ENCODE data around the gene XAF1. TPM values are rescaled to one million over a fixed set of nuclear protein-coding genes. Genes with fewer than 3 reads are reported as not detected.
"Not testable (repeated sequence)": the region's sequence is repeated elsewhere in the genome, so short reads cannot be mapped to it uniquely, and the experiment has no call there.

The XAF1 gene
- total and polyA plus RNA-seq, 4 donors: 4.5 to 108 (median 65.8) TPM

GRCh38 chr17:6811510-6811909, 55.7 kb downstream of the XAF1 start:
- 84 to 85% methylated on average over 9 of the region's 9 CpGs for WGBS, 2 donors
- no peaks in the 10 kb centered on the region for H3K27me3 ChIP-seq (ENCODE audit: control insufficient read depth in 1 of 2, insufficient read depth in 2 of 2, low read length in 1 of 2)
- H3K4me3 ChIP-seq (ENCODE audit: low read length in 2 of 2): no peak overlapping the region
- H3K9me3 ChIP-seq (ENCODE audit: control insufficient read depth, low read length): peaks cover 1% of the 10 kb centered on the region
- H3K4me1 ChIP-seq (ENCODE audit: control insufficient read depth in 1 of 2, insufficient read depth in 2 of 2, low read length in 2 of 2): no peaks in the 10 kb centered on the region
- intact Hi-C loops (cut with DNase I): no loop called here
- no peaks in the 10 kb centered on the region for H3K36me3 ChIP-seq (ENCODE audit: control insufficient read depth in 1 of 2, insufficient read depth in 2 of 2, low read length in 1 of 2)
- ATAC-seq (ENCODE audit: low FRiP score) (no peak), DNase-seq (no peak)
- H3K27ac ChIP-seq (ENCODE audit: low read depth in 1 of 2, low read length in 2 of 2): no peak overlapping the region

- Histone ChIP-seq H3K27ac (ENCODE audit: low read depth in 1 of 2, low read length in 2 of 2) (no peak overlapping the region), H3K27me3 (ENCODE audit: control insufficient read depth in 1 of 2, insufficient read depth in 2 of 2, low read length in 1 of 2) (no peaks in the 10 kb centered on the region), H3K36me3 (ENCODE audit: control insufficient read depth in 1 of 2, insufficient read depth in 2 of 2, low read length in 1 of 2) (no peaks in the 10 kb centered on the region), H3K9me3 (ENCODE audit: control insufficient read depth, low read length) (peaks cover 1% of the 10 kb centered on the region), H3K4me3 (ENCODE audit: low read length in 2 of 2) (no peak overlapping the region), H3K4me1 (ENCODE audit: control insufficient read depth in 1 of 2, insufficient read depth in 2 of 2, low read length in 2 of 2) (no peaks in the 10 kb centered on the region)
- intact Hi-C loops (cut with DNase I): no loop called here
- ATAC-seq (ENCODE audit: low FRiP score): no peak
- 67 to 69% methylated on average over 9 of the region's 9 CpGs for WGBS, 2 donors
- no peak for DNase-seq
Observed at GRCh38 chr17:6812295-6812694, 56.4 kb downstream of the XAF1 start.

- 84 to 85% methylated on average over 10 of the region's 10 CpGs for WGBS, 2 donors
- H3K27me3 ChIP-seq (ENCODE audit: control insufficient read depth in 1 of 2, insufficient read depth in 2 of 2, low read length in 1 of 2): no peaks in the 10 kb centered on the region
- no peak for DNase-seq
Observed at GRCh38 chr17:6815775-6816174, 59.9 kb downstream of the XAF1 start.

GRCh38 chr17:6816368-6816767, 60.5 kb downstream of the XAF1 start:
- H3K4me3 ChIP-seq (ENCODE audit: low read length in 2 of 2); intact Hi-C loops (cut with DNase I); H3K4me1 ChIP-seq (ENCODE audit: control insufficient read depth in 1 of 2, insufficient read depth in 2 of 2, low read length in 2 of 2); DNase-seq; ATAC-seq (ENCODE audit: low FRiP score); H3K27ac ChIP-seq (ENCODE audit: low read depth in 1 of 2, low read length in 2 of 2); H3K27me3 ChIP-seq (ENCODE audit: control insufficient read depth in 1 of 2, insufficient read depth in 2 of 2, low read length in 1 of 2); H3K36me3 ChIP-seq (ENCODE audit: control insufficient read depth in 1 of 2, insufficient read depth in 2 of 2, low read length in 1 of 2); H3K9me3 ChIP-seq (ENCODE audit: control insufficient read depth, low read length): not testable (repeated sequence)
- WGBS, 2 donors: 85% methylated on average over 3 of the region's 3 CpGs

More at GRCh38 chr17:6815775-6816174, 59.9 kb downstream of the XAF1 start:
- ATAC-seq (ENCODE audit: low FRiP score): no peak
- Histone ChIP-seq H3K9me3 (ENCODE audit: control insufficient read depth, low read length) (no peaks in the 10 kb centered on the region), H3K36me3 (ENCODE audit: control insufficient read depth in 1 of 2, insufficient read depth in 2 of 2, low read length in 1 of 2) (no peaks in the 10 kb centered on the region), H3K4me1 (ENCODE audit: control insufficient read depth in 1 of 2, insufficient read depth in 2 of 2, low read length in 2 of 2) (no peaks in the 10 kb centered on the region), H3K27ac (ENCODE audit: low read depth in 1 of 2, low read length in 2 of 2) (no peak overlapping the region), H3K4me3 (ENCODE audit: low read length in 2 of 2) (no peak overlapping the region)
- intact Hi-C loops (cut with DNase I): no loop called here

DNA sequence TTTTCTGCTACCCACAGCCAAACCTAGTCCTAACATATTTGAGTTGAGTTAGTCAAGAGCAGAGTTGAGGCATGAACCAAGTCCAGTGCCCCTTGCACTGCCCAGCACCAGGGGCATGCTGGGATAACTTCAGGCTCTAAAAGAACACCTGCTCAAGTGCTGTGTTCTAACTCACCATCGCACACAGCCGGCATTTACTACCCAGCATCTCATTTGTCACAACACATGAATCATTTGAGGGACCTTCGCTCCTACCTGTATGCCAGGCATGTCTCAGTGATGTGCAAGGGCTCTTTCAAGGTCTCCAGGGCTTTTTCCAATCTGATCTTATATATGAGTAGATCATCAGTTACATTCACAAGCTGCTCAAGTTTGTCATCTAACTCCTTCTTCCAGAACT, 63.1 kb downstream of the XAF1 start:
- Histone ChIP-seq H3K4me1 (ENCODE audit: control insufficient read depth in 1 of 2, insufficient read depth in 2 of 2, low read length in 2 of 2) (no peaks in the 10 kb centered on the region), H3K27me3 (ENCODE audit: control insufficient read depth in 1 of 2, insufficient read depth in 2 of 2, low read length in 1 of 2) (no peaks in the 10 kb centered on the region), H3K27ac (ENCODE audit: low read depth in 1 of 2, low read length in 2 of 2) (no peak overlapping the region), H3K4me3 (ENCODE audit: low read length in 2 of 2) (no peak overlapping the region), H3K9me3 (ENCODE audit: control insufficient read depth, low read length) (no peaks in the 10 kb centered on the region), H3K36me3 (ENCODE audit: control insufficient read depth in 1 of 2, insufficient read depth in 2 of 2, low read length in 1 of 2) (no peaks in the 10 kb centered on the region)
- ATAC-seq (ENCODE audit: low FRiP score) (no peak), DNase-seq (no peak)
- WGBS, 2 donors: 86 to 90% methylated on average over 3 of the region's 3 CpGs
- intact Hi-C loops (cut with DNase I): no loop called here

DNA sequence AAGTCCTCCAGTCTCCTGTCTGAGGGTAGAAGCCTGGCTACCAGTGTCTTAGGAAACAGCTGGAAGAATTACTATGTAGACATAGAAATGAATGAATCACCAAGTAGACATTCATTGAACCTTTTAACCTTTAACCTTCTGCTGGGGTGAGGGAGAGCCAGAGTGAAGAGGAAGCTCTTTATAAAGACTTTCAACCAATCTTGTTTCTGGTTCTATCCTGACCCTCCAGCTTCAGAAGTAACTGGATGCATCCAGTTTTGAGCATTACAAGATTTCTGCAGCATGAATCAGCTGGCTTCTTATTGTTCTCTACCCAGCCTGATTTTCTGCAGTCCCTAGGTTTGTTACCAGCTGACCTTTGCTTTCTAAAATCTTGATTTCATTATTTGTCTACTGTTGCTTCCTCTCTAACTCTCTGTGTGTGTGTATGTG, 67.2 kb downstream of the XAF1 start:
- H3K4me1 ChIP-seq (ENCODE audit: control insufficient read depth in 1 of 2, insufficient read depth in 2 of 2, low read length in 2 of 2): no peaks in the 10 kb centered on the region
- no peaks in the 10 kb centered on the region for H3K36me3 ChIP-seq (ENCODE audit: control insufficient read depth in 1 of 2, insufficient read depth in 2 of 2, low read length in 1 of 2)
- H3K27ac ChIP-seq (ENCODE audit: low read depth in 1 of 2, low read length in 2 of 2): no peak overlapping the region
- intact Hi-C loops (cut with DNase I): no loop called here
- peaks cover 0 to 2% of the 10 kb centered on the region in 2 donors for H3K27me3 ChIP-seq (ENCODE audit: control insufficient read depth in 1 of 2, insufficient read depth in 2 of 2, low read length in 1 of 2)
- no peak overlapping the region for H3K4me3 ChIP-seq (ENCODE audit: low read length in 2 of 2)
- ATAC-seq (ENCODE audit: low FRiP score): no peak
- DNase-seq: no peak
- no peaks in the 10 kb centered on the region for H3K9me3 ChIP-seq (ENCODE audit: control insufficient read depth, low read length)

Other genes starting within 250 kb of the XAF1 start
- 1 to 10 TPM; 1.8 to 3.6 TPM for gene PITPNM3, start 199.5 kb upstream of the XAF1 start, total RNA-seq
- gene PITPNM3, start 199.5 kb upstream of the XAF1 start, polyA plus RNA-seq: under 1 TPM; 0.38 to 0.67 TPM
- 10 to 100 TPM; 10.9 to 20.2 TPM for gene KIAA0753, start 115.3 kb upstream of the XAF1 start, total RNA-seq
- gene KIAA0753, start 115.3 kb upstream of the XAF1 start, polyA plus RNA-seq: 1 to 10 TPM; 2.5 to 9.7 TPM
- 10 to 100 TPM; 28.0 to 41.4 TPM for gene TXNDC17, start 115.0 kb upstream of the XAF1 start, total RNA-seq
- 100 to 1,000 TPM in 1 of 2 donors, 10 to 100 TPM in 1; 97.0 to 149 TPM for gene TXNDC17, start 115.0 kb upstream of the XAF1 start, polyA plus RNA-seq
- gene MED31, start 104.4 kb upstream of the XAF1 start, total RNA-seq: 10 to 100 TPM in 1 of 2 donors, 1 to 10 TPM in 1; 8.4 to 14.1 TPM
- gene MED31, start 104.4 kb upstream of the XAF1 start, polyA plus RNA-seq: 10 to 100 TPM in 1 of 2 donors, 1 to 10 TPM in 1; 9.9 to 15.2 TPM
- 1 to 10 TPM; 1.2 to 1.5 TPM for gene C17orf100, start 104.3 kb upstream of the XAF1 start, total RNA-seq
- gene C17orf100, start 104.3 kb upstream of the XAF1 start, polyA plus RNA-seq: 1 to 10 TPM; 1.0 to 1.5 TPM
- gene SLC13A5, start 42.7 kb upstream of the XAF1 start, total RNA-seq: under 1 TPM; 0.10 to 0.36 TPM
- not detected for gene SLC13A5, start 42.7 kb upstream of the XAF1 start, polyA plus RNA-seq
- 1 to 10 TPM in 1 of 2 donors, under 1 TPM in 1; 0.26 to 2.0 TPM for gene FBXO39, start 20.2 kb downstream of the XAF1 start, total RNA-seq
- gene FBXO39, start 20.2 kb downstream of the XAF1 start, polyA plus RNA-seq: under 1 TPM in 1 of 2 donors, not detected in 1; 0.26 TPM
- not detected for gene TEKT1, start 75.7 kb downstream of the XAF1 start, total RNA-seq
- gene TEKT1, start 75.7 kb downstream of the XAF1 start, polyA plus RNA-seq: not detected
- not detected for gene ALOX12, start 240.0 kb downstream of the XAF1 start, total RNA-seq
- gene ALOX12, start 240.0 kb downstream of the XAF1 start, polyA plus RNA-seq: not detected